ENCODE measurements around the gene BHLHA9. TPM values are rescaled to one million over a fixed set of nuclear protein-coding genes. Genes with fewer than 3 reads are reported as not detected.
"Not testable (repeated sequence)": the region's sequence is repeated elsewhere in the genome, so short reads cannot be mapped to it uniquely, and the experiment has no call there.

The BHLHA9 gene
- total RNA-seq, 3 donors from 2014 or later: not detected

GRCh38 chr17:1301546-1301945, 31.3 kb downstream of the BHLHA9 start:
- Mint-ChIP-seq H3K4me3 (no peak overlapping the region), H3K27me3 (ENCODE audit: low read depth) (peaks cover 3% of the 10 kb centered on the region), H3K9me3 (no peaks in the 10 kb centered on the region), H3K36me3 (ENCODE audit: insufficient read depth) (no peaks in the 10 kb centered on the region), H3K4me1 (ENCODE audit: low read depth) (peaks cover 23% of the 10 kb centered on the region)
- no peak for DNase-seq
- ATAC-seq: no peak

DNA sequence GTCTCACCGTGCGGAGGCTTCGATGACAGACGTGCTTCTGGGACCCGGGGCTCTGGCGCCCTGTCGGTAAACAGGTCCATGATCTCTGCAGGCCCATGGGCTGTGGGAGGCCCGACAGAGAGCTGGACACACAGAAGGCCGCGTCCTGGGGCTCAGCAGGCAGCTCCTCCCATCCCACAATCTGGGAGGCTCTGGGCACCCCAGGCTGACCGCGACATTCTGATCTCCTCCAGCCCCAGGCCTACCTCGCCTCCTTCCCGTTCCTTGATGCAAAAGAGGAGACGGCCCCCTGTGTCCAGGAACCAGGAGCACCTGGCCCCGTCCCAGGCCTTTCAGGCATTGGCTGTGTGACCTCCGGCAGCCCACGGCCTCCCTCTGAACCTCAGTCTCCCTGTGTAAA, 32.5 kb downstream of the BHLHA9 start:
- H3K9me3 Mint-ChIP-seq: no peaks in the 10 kb centered on the region
- DNase-seq (no peak), ATAC-seq (no peak)
- H3K36me3 Mint-ChIP-seq (ENCODE audit: insufficient read depth): no peaks in the 10 kb centered on the region
- no peak overlapping the region for H3K4me3 Mint-ChIP-seq
- peaks cover 15% of the 10 kb centered on the region for H3K4me1 Mint-ChIP-seq (ENCODE audit: low read depth)
- H3K27me3 Mint-ChIP-seq (ENCODE audit: low read depth): peaks cover 6% of the 10 kb centered on the region

DNA sequence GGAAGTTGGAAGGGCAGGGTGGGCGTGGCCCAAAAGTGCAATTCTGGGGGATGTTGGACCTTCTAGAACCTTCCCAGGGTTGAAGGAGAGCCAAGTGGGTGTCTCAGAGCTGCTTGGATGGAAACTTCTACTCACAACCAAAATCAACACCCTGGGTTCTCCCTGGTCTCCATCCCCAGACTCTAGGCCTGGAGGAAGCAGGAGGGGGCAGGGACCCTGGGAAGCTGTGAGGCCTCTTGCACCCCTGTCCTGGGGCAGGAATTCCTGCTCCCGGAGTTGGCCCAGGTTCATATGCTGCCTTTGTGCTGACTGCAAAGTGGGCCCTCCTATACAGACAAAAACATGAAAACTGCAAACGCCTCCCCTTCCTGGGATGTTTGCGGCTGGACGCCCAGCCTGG, 34.3 kb downstream of the BHLHA9 start:
- ATAC-seq: no peak
- no peak overlapping the region for H3K4me3 Mint-ChIP-seq

GRCh38 chr17:1304962-1305563, 34.8 kb downstream of the BHLHA9 start:
- peaks cover under 1% of the 10 kb centered on the region for H3K4me1 Mint-ChIP-seq (ENCODE audit: low read depth)
- no peak for DNase-seq
- H3K9me3 Mint-ChIP-seq: no peaks in the 10 kb centered on the region
- no peaks in the 10 kb centered on the region for H3K36me3 Mint-ChIP-seq (ENCODE audit: insufficient read depth)
- peaks cover 4% of the 10 kb centered on the region for H3K27me3 Mint-ChIP-seq (ENCODE audit: low read depth)
- ATAC-seq: no peak
- H3K4me3 Mint-ChIP-seq: no peak overlapping the region

More for the DNA sequence above, 34.3 kb downstream of the BHLHA9 start:
- H3K9me3 Mint-ChIP-seq: no peaks in the 10 kb centered on the region
- peaks cover 2% of the 10 kb centered on the region for H3K4me1 Mint-ChIP-seq (ENCODE audit: low read depth)
- H3K27me3 Mint-ChIP-seq (ENCODE audit: low read depth): peaks cover 6% of the 10 kb centered on the region
- no peaks in the 10 kb centered on the region for H3K36me3 Mint-ChIP-seq (ENCODE audit: insufficient read depth)
- no peak for DNase-seq

- not testable (repeated sequence) for H3K4me1 Mint-ChIP-seq (ENCODE audit: low read depth); H3K4me3 Mint-ChIP-seq; DNase-seq; H3K36me3 Mint-ChIP-seq (ENCODE audit: insufficient read depth); H3K27me3 Mint-ChIP-seq (ENCODE audit: low read depth); ATAC-seq; H3K9me3 Mint-ChIP-seq
Observed at GRCh38 chr17:1307829-1308228, 37.6 kb downstream of the BHLHA9 start.

DNA sequence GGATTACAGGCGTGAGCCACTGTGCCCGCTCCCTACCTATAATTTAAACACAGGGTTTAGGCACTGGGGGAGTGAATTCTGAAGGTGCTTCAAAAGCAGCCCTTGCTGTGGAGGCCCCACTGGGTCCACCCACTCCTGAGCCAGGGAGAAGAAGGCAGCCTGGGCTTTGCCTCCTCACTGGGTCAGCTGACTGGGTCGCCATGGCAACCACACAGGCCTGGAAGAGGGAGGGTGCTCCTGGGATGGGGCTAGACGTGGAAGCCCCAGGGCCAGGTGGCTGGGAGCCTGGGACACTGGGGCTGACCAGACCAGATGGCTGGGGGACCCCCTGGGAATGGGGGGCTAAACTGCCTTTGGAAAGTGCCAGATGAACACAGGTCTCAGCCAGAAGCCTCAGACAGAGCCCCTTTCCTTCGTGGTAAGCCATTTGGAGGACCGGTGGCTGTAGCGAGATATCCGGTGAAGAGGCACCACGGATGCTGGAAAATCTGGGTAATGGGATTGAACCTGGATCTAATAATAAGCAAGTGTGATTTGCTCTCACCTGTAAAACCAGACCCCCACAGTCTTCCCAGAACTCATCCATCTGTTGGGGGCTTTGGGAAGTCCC, 42.1 kb downstream of the BHLHA9 start:
- no peaks in the 10 kb centered on the region for H3K9me3 Mint-ChIP-seq
- no peaks in the 10 kb centered on the region for H3K36me3 Mint-ChIP-seq (ENCODE audit: insufficient read depth)
- DNase-seq (no peak), ATAC-seq (no peak)
- H3K4me3 Mint-ChIP-seq: no peak overlapping the region
- H3K4me1 Mint-ChIP-seq (ENCODE audit: low read depth): no peaks in the 10 kb centered on the region
- H3K27me3 Mint-ChIP-seq (ENCODE audit: low read depth): peaks cover 8% of the 10 kb centered on the region

- H3K27me3 Mint-ChIP-seq (ENCODE audit: low read depth): peaks cover 8% of the 10 kb centered on the region
- H3K4me3 Mint-ChIP-seq: no peak overlapping the region
- H3K36me3 Mint-ChIP-seq (ENCODE audit: insufficient read depth): no peaks in the 10 kb centered on the region
- H3K4me1 Mint-ChIP-seq (ENCODE audit: low read depth): no peaks in the 10 kb centered on the region
- DNase-seq: no peak
- no peaks in the 10 kb centered on the region for H3K9me3 Mint-ChIP-seq
- no peak for ATAC-seq
Observed at GRCh38 chr17:1313270-1314005, 43.2 kb downstream of the BHLHA9 start.

GRCh38 chr17:1315409-1315808, 45.2 kb downstream of the BHLHA9 start:
- H3K4me3 Mint-ChIP-seq: no peak overlapping the region
- H3K9me3 Mint-ChIP-seq: no peaks in the 10 kb centered on the region
- DNase-seq (no peak), ATAC-seq (no peak)
- H3K27me3 Mint-ChIP-seq (ENCODE audit: low read depth): peaks cover 17% of the 10 kb centered on the region
- no peaks in the 10 kb centered on the region for H3K4me1 Mint-ChIP-seq (ENCODE audit: low read depth)
- H3K36me3 Mint-ChIP-seq (ENCODE audit: insufficient read depth): no peaks in the 10 kb centered on the region

DNA sequence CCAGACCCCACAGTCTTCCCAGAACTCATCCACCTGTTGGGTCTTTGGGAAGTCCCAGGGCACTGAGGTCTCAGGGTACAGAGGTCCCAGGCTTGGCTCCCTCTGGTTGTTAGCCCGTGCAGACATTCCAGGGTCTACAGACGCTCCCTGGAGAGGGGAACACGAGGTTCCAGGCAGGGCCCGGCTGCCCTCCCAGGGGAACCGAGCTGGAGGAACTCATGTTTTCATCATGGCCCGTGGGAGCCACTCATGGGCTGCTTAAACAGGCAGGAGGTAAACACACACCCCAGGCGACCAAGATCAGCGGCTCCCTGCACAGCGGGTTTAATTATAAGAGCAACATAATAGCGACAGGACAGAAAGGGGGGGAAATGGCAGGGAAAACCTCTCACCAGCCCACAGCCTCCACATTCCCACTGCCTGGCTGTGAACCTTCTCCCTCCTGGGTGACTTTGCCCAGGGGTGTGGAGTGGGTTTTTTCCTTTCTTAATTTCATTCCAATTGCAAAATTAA, 45.7 kb downstream of the BHLHA9 start:
- no peak for ATAC-seq
- Mint-ChIP-seq H3K4me3 (no peak overlapping the region), H3K27me3 (ENCODE audit: low read depth) (peaks cover 18% of the 10 kb centered on the region), H3K36me3 (ENCODE audit: insufficient read depth) (no peaks in the 10 kb centered on the region), H3K4me1 (ENCODE audit: low read depth) (no peaks in the 10 kb centered on the region), H3K9me3 (no peaks in the 10 kb centered on the region)
- no peak for DNase-seq

Other genes starting within 250 kb of the BHLHA9 start
- gene ABR, start 90.5 kb upstream of the BHLHA9 start, total RNA-seq: 10 to 100 TPM; 41.0 to 44.7 (median 43.3) TPM
- not detected for gene TRARG1, start 9.2 kb downstream of the BHLHA9 start, total RNA-seq
- 100 to 1,000 TPM; 470 to 529 (median 478) TPM for gene YWHAE, start 129.8 kb downstream of the BHLHA9 start, total RNA-seq
- gene CRK, start 185.8 kb downstream of the BHLHA9 start, total RNA-seq: 10 to 100 TPM; 21.0 to 22.4 (median 22.0) TPM
- 10 to 100 TPM; 16.7 to 34.5 (median 18.3) TPM for gene MYO1C, start 222.2 kb downstream of the BHLHA9 start, total RNA-seq
- gene INPP5K, start 246.2 kb downstream of the BHLHA9 start, total RNA-seq: 10 to 100 TPM; 21.6 to 30.0 (median 22.8) TPM

All from activated T-cell treated with anti-CD3 and anti-CD28 coated beads, Interleukin-2, amount 50 U/mL, for 4 hours (primary cell).